Naive thymus-derived CD4-positive, alpha-beta T cell (primary cell): ENCODE data around the gene NIFK. TPM values are rescaled to one million over a fixed set of nuclear protein-coding genes. Genes with fewer than 3 reads are reported as not detected.
A peak's percentile ranks its signal among the peaks of the same experiment; 100 is the strongest.
"Not testable (repeated sequence)": the region's sequence is repeated elsewhere in the genome, so short reads cannot be mapped to it uniquely, and the experiment has no call there.

Experiments used
- ATAC-seq: fragments of 150-1000 bp; cut with Tn5 transposase; 2 replicates; pipeline ENCODE4 v1.10.0; 2021; ENCODE audit warnings: mild to moderate bottlenecking, moderate library complexity
- CTCF ChIA-PET: fragments of 350-600 bp; sonication (Branson Sonifier 250); formaldehyde crosslinking; loops from one replicate; lab custom pipeline; 2021; ENCODE audit warnings: antibody characterized with exemption; lab: Charles Lee
- POLR2A ChIA-PET: fragments of 350-600 bp; sonication (Branson Sonifier 250); formaldehyde crosslinking; loops from one replicate; lab custom pipeline; 2021; ENCODE audit warnings: antibody characterized with exemption, inconsistent platforms; lab: Charles Lee
- DNase-seq, 9 donors: peaks; one replicate each; pipeline versions ENCODE4 v3.0.0 to v3.0.0-alpha.2; 2020 to 2022; ENCODE audit warnings: mixed read lengths in 1 of 9
- H3K27ac ChIP-seq: one replicate; pipeline ENCODE4 v1.7.0; 2013; ENCODE audit warnings: mild to moderate bottlenecking, low read depth, low read length, moderate library complexity
- H3K27me3 ChIP-seq, 2 donors: one replicate each; pipeline ENCODE4 v1.7.0; 2013; ENCODE audit warnings: low read length in 2 of 2, mild to moderate bottlenecking in 2 of 2, moderate library complexity in 2 of 2; ENCODE audit not compliant: control insufficient read depth in 2 of 2, insufficient read depth in 2 of 2
- H3K36me3 ChIP-seq, 3 experiments: 1 replicate in 2 of 3; 2 replicates in 1 of 3; pipeline ENCODE4 v1.7.0; 2013; ENCODE audit warnings: low read length in 3 of 3, mild to moderate bottlenecking in 3 of 3, moderate library complexity in 1 of 3; ENCODE audit not compliant: insufficient read depth in 3 of 3, control insufficient read depth in 2 of 3
- H3K4me1 ChIP-seq, 2 donors: one replicate each; pipeline ENCODE4 v1.7.0; 2013; ENCODE audit warnings: low read length in 2 of 2, mild to moderate bottlenecking in 2 of 2, moderate library complexity in 1 of 2; ENCODE audit not compliant: control insufficient read depth in 2 of 2, insufficient read depth in 2 of 2
- H3K4me3 ChIP-seq: 2 replicates; pipeline ENCODE4 v1.7.0; 2013; ENCODE audit warnings: mild to moderate bottlenecking, low read length
- H3K9me3 ChIP-seq, 3 experiments: 1 replicate in 2 of 3; 2 replicates in 1 of 3; pipeline ENCODE4 v1.7.0; 2013; ENCODE audit warnings: low read length in 3 of 3; ENCODE audit not compliant: control insufficient read depth in 2 of 3
- H3K27ac Mint-ChIP-seq, 9 donors: one replicate each; pipeline ENCODE4 v1.8.0; 2020 to 2022; ENCODE audit warnings: mixed read lengths in 9 of 9, mild to moderate bottlenecking in 8 of 9, moderate library complexity in 5 of 9, inconsistent platforms in 2 of 9
- H3K27me3 Mint-ChIP-seq, 5 donors: one replicate each; pipeline ENCODE4 v1.8.0; 2021 to 2022; ENCODE audit warnings: mixed read lengths in 5 of 5, mild to moderate bottlenecking in 1 of 5
- H3K36me3 Mint-ChIP-seq, 5 donors: one replicate each; pipeline ENCODE4 v1.8.0; 2020 to 2022; ENCODE audit warnings: mixed read lengths in 5 of 5, mild to moderate bottlenecking in 3 of 5, inconsistent platforms in 1 of 5
- H3K4me1 Mint-ChIP-seq, 7 donors: one replicate each; pipeline ENCODE4 v1.8.0; 2020 to 2022; ENCODE audit warnings: mixed read lengths in 7 of 7, mild to moderate bottlenecking in 3 of 7, inconsistent platforms in 1 of 7
- H3K4me3 Mint-ChIP-seq, 10 donors: one replicate each; pipeline ENCODE4 v1.8.0; 2020 to 2022; ENCODE audit warnings: mild to moderate bottlenecking in 10 of 10, mixed read lengths in 10 of 10, moderate library complexity in 6 of 10, inconsistent platforms in 2 of 10
- H3K9me3 Mint-ChIP-seq, 11 donors: one replicate each; pipeline ENCODE4 v1.8.0; 2020 to 2022; ENCODE audit warnings: mixed read lengths in 11 of 11, mild to moderate bottlenecking in 4 of 11, inconsistent platforms in 1 of 11, moderate library complexity in 1 of 11
- intact Hi-C, 2 donors: fragments of 100-400 bp; cut with micrococcal nuclease; formaldehyde crosslinking; loops; one replicate each; pipeline ENCODE4 v1.15.1; 2023
- polyA plus RNA-seq, 2 donors: library from polyadenylated mRNA; unstranded; fragments of 300-500 nt; fragmentation: Illumina TruSeq; gene quantifications; one replicate each; pipeline ENCODE4 v1.2.3, GENCODE V29; 2021
- total RNA-seq, 6 experiments: library from RNA in 5 of 6; stranded (reverse) in 5 of 6; gene quantifications; 1 replicate in 5 of 6; 2 replicates in 1 of 6; pipeline ENCODE4 v1.2.3 and lab custom pipeline; 2021 to 2026

The NIFK gene
- total and polyA plus RNA-seq, 7 experiments from 2014 or later = 35.3 to 88.1 (median 75.5) TPM

GRCh38 chr2:121694398-121695170 is 42.1 kb downstream of the NIFK start:
- H3K4me3 ChIP-seq = no peak overlapping the region
- Mint-ChIP-seq H3K27ac (no peak overlapping the region), H3K4me1 (peaks cover 5 to 18% (median 11%) of the 10 kb centered on the region in 7 donors), H3K27me3 (no peaks in the 10 kb centered on the region), H3K4me3 (no peak overlapping the region), H3K36me3 (no peaks in the 10 kb centered on the region), H3K9me3 (no peaks in the 10 kb centered on the region)
- DNase-seq (no peak), ATAC-seq (no peak)
- no peaks in the 10 kb centered on the region for H3K9me3 ChIP-seq
- intact Hi-C loops = no loop called here
- no peak overlapping the region for H3K27ac ChIP-seq
- peaks cover 1 to 10% of the 10 kb centered on the region in 2 donors for H3K4me1 ChIP-seq
- CTCF ChIA-PET = no interaction called here
- no peaks in the 10 kb centered on the region for H3K36me3 ChIP-seq
- POLR2A ChIA-PET = no interaction called here
- no peaks in the 10 kb centered on the region for H3K27me3 ChIP-seq

- POLR2A ChIA-PET, H3K4me1 Mint-ChIP-seq, H3K36me3 Mint-ChIP-seq, H3K4me1 ChIP-seq, ATAC-seq, H3K9me3 Mint-ChIP-seq, H3K27ac Mint-ChIP-seq, H3K4me3 ChIP-seq, H3K9me3 ChIP-seq, H3K27ac ChIP-seq, CTCF ChIA-PET, intact Hi-C loops, H3K27me3 Mint-ChIP-seq, H3K4me3 Mint-ChIP-seq, H3K27me3 ChIP-seq, H3K36me3 ChIP-seq, DNase-seq: not testable (repeated sequence)
These were observed 46.1 kb downstream of the NIFK start for GRCh38 chr2:121690572-121690971.

DNA sequence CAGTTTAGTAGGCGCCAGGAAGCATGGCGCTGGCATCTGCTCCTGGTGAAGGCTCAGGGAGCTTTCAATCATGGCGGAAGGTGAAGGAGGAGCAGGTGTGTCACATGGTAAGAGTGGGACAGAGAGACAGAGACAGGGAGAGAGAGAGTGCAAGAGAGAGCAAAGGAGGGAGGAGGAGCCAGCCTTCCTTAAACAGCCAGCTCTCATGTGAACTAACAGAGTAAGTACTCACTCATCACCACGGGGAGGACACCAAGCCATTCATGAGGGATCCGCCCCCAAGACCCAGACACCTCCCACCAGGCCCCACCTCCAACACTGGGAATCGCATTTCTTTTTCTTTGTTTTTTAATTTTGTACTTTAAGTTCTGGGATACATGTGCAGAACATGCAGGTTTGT is 46.6 kb downstream of the NIFK start:
- no peaks in the 10 kb centered on the region for H3K36me3 Mint-ChIP-seq
- Histone ChIP-seq H3K4me3 (no peak overlapping the region), H3K27me3 (no peaks in the 10 kb centered on the region), H3K9me3 (no peaks in the 10 kb centered on the region), H3K4me1 (no peaks in the 10 kb centered on the region), H3K27ac (no peak overlapping the region), H3K36me3 (no peaks in the 10 kb centered on the region)
- H3K27ac Mint-ChIP-seq = no peak overlapping the region
- ChIA-PET POLR2A (no interaction called here), CTCF (no interaction called here)
- DNase-seq (no peak), ATAC-seq (no peak)
- H3K27me3 Mint-ChIP-seq = no peaks in the 10 kb centered on the region
- intact Hi-C loops = no loop called here
- no peak overlapping the region for H3K4me3 Mint-ChIP-seq
- peaks cover 0 to 5% (median 0%) of the 10 kb centered on the region in 7 donors for H3K4me1 Mint-ChIP-seq
- peaks cover 0 to 9% (median 0%) of the 10 kb centered on the region in 11 donors for H3K9me3 Mint-ChIP-seq

DNA sequence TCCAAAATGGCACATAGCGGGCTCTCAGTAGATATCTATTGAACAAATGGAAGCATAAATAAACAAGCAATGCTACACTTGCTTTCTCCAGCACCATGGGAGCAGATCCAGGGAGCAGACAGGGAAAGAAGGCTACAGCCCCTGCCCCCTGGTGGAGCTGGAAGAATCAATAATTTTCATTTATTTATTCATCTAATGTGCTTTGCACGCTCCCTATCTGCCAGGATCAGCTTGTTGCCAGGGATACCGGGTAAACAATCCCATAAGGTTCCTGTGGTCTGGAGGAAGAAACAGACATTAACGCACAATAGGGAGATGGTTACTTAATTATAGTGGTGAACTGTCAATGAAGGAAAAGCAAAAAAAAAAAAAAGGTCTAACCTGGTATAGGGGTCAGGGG is 47.3 kb downstream of the NIFK start:
- Histone ChIP-seq H3K4me3 (no peak overlapping the region), H3K36me3 (no peaks in the 10 kb centered on the region), H3K4me1 (no peaks in the 10 kb centered on the region), H3K27me3 (no peaks in the 10 kb centered on the region), H3K27ac (no peak overlapping the region), H3K9me3 (no peaks in the 10 kb centered on the region)
- ChIA-PET POLR2A (no interaction called here), CTCF (no interaction called here)
- intact Hi-C loops = no loop called here
- Mint-ChIP-seq H3K9me3 (peaks cover 0 to 15% (median 2%) of the 10 kb centered on the region in 11 donors), H3K4me3 (no peak overlapping the region), H3K36me3 (peaks cover 0 to 1% (median under 1%) of the 10 kb centered on the region in 5 donors), H3K4me1 (peaks cover 0 to 5% (median 0%) of the 10 kb centered on the region in 7 donors), H3K27me3 (no peaks in the 10 kb centered on the region), H3K27ac (peak overlapping the region in 1 of 9 donors; percentile 12)
- ATAC-seq = no peak
- DNase-seq = no peak

DNA sequence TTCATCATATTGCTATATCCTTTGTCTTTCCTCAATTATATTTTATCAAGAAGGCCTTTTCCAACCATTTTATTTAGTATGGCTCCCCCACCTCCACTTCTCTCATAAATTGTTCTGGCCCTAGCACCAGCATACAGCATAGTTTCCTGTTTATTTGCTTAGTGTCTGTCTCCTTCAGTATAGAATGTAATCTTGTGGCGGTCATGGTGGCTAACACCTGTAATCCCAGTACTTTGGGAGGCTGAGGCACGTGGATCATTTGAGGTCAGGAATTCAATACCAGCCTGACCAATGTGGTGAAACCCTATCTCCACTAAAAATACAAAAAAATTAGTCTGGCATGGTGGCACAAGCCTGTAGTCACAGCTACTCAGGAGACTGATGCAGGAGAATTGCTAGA is 47.9 kb downstream of the NIFK start:
- no peaks in the 10 kb centered on the region for H3K36me3 ChIP-seq
- CTCF ChIA-PET = no interaction called here
- POLR2A ChIA-PET = no interaction called here
- Mint-ChIP-seq H3K9me3 (peaks cover 4 to 20% (median 7%) of the 10 kb centered on the region in 11 donors), H3K4me1 (peaks cover 0 to 5% (median 0%) of the 10 kb centered on the region in 7 donors), H3K4me3 (no peak overlapping the region), H3K27me3 (no peaks in the 10 kb centered on the region), H3K27ac (peak overlapping the region in 1 of 9 donors; percentile 62), H3K36me3 (peaks cover 0 to 6% (median 5%) of the 10 kb centered on the region in 5 donors)
- H3K4me3 ChIP-seq = no peak overlapping the region
- intact Hi-C loops = no loop called here
- no peak overlapping the region for H3K27ac ChIP-seq
- H3K9me3 ChIP-seq = no peaks in the 10 kb centered on the region
- no peaks in the 10 kb centered on the region for H3K4me1 ChIP-seq
- H3K27me3 ChIP-seq = no peaks in the 10 kb centered on the region
- DNase-seq = no peak
- ATAC-seq = no peak

GRCh38 chr2:121686902-121687301 is 49.8 kb downstream of the NIFK start:
- Mint-ChIP-seq H3K9me3 (peaks cover 10 to 39% (median 16%) of the 10 kb centered on the region in 11 donors), H3K27me3 (no peaks in the 10 kb centered on the region), H3K27ac (no peak overlapping the region), H3K36me3 (peaks cover 0 to 13% (median 11%) of the 10 kb centered on the region in 5 donors), H3K4me3 (no peak overlapping the region), H3K4me1 (peaks cover 0 to 5% (median 0%) of the 10 kb centered on the region in 7 donors)
- Histone ChIP-seq H3K27ac (no peak overlapping the region), H3K27me3 (no peaks in the 10 kb centered on the region), H3K4me1 (no peaks in the 10 kb centered on the region), H3K9me3 (peaks cover 0 to 14% (median 12%) of the 10 kb centered on the region in 3 experiments), H3K36me3 (no peaks in the 10 kb centered on the region), H3K4me3 (no peak overlapping the region)
- intact Hi-C loops = no loop called here
- ChIA-PET POLR2A (no interaction called here), CTCF (interaction anchor here (0.7 kb wide), 1 partner anchor 137 kb away, joined by 3 read pairs; no protein-coding TSS in a partner anchor)
- ATAC-seq = no peak
- no peak for DNase-seq

- ATAC-seq = no peak
- H3K27me3 Mint-ChIP-seq = no peaks in the 10 kb centered on the region
- no peak overlapping the region for H3K27ac Mint-ChIP-seq
These were observed 50.5 kb downstream of the NIFK start for GRCh38 chr2:121686218-121686617.

More at GRCh38 chr2:121686218-121686617, 50.5 kb downstream of the NIFK start:
- Mint-ChIP-seq H3K9me3 (peaks cover 10 to 46% (median 23%) of the 10 kb centered on the region in 11 donors), H3K36me3 (peaks cover 0 to 13% (median 11%) of the 10 kb centered on the region in 5 donors), H3K4me1 (peaks cover 0 to 5% (median 0%) of the 10 kb centered on the region in 7 donors), H3K4me3 (no peak overlapping the region)
- DNase-seq = no peak
- ChIA-PET POLR2A (no interaction called here), CTCF (no interaction called here)
- Histone ChIP-seq H3K9me3 (peaks cover 0 to 21% (median 12%) of the 10 kb centered on the region in 3 experiments), H3K36me3 (no peaks in the 10 kb centered on the region), H3K27ac (no peak overlapping the region), H3K27me3 (no peaks in the 10 kb centered on the region), H3K4me3 (no peak overlapping the region), H3K4me1 (no peaks in the 10 kb centered on the region)
- intact Hi-C loops = no loop called here
